ENCODE data around the gene HSD17B14.
A peak's percentile ranks its signal among the peaks of the same experiment; 100 is the strongest.
"Not testable (repeated sequence)": the region's sequence is repeated elsewhere in the genome, so short reads cannot be mapped to it uniquely, and the experiment has no call there.

The HSD17B14 gene

GRCh38 chr19:48877855-48878195 is 41.5 kb upstream of the HSD17B14 start:
- no peak for DNase-seq (ENCODE audit: low spot score)
- in situ Hi-C loops (cut with MboI; ENCODE audit: low pct_unique_long_range_greater_than_20kb, low sequenced_read_pairs, unreplicated experiment): no loop called here
- TF ChIP-seq CTCF (IDR thresholded peaks at IDR 0.05; ENCODE audit: extremely low read depth, insufficient read depth, missing control alignments): no peak

- in situ Hi-C loops (cut with MboI; ENCODE audit: low pct_unique_long_range_greater_than_20kb, low sequenced_read_pairs, unreplicated experiment); DNase-seq (ENCODE audit: low spot score): not testable (repeated sequence)
Measured at GRCh38 chr19:48876043-48876981, 40.0 kb upstream of the HSD17B14 start.

GRCh38 chr19:48874303-48875135 is 38.2 kb upstream of the HSD17B14 start:
- in situ Hi-C loops (cut with MboI; ENCODE audit: low pct_unique_long_range_greater_than_20kb, low sequenced_read_pairs, unreplicated experiment): loop anchor here (25.0 kb wide), 1 partner anchor 88 kb away; the partner anchor contains the start of genes BAX and FTL
- TF ChIP-seq CTCF (IDR thresholded peaks at IDR 0.05; ENCODE audit: extremely low read depth, insufficient read depth, missing control alignments): no peak
- DNase-seq (ENCODE audit: low spot score): no peak

- no peak for DNase-seq (ENCODE audit: low spot score)
- in situ Hi-C loops (cut with MboI; ENCODE audit: low pct_unique_long_range_greater_than_20kb, low sequenced_read_pairs, unreplicated experiment): loop anchor here (25.0 kb wide), 1 partner anchor 89 kb away; the partner anchor contains the start of genes BAX and FTL
- TF ChIP-seq CTCF (IDR thresholded peaks at IDR 0.05; ENCODE audit: extremely low read depth, insufficient read depth, missing control alignments): no peak
Measured at GRCh38 chr19:48873476-48874302, 37.4 kb upstream of the HSD17B14 start.

- no peak for TF ChIP-seq CTCF (IDR thresholded peaks at IDR 0.05; ENCODE audit: extremely low read depth, insufficient read depth, missing control alignments)
- in situ Hi-C loops (cut with MboI; ENCODE audit: low pct_unique_long_range_greater_than_20kb, low sequenced_read_pairs, unreplicated experiment): loop anchor here (25.0 kb wide), 1 partner anchor 89 kb away; the partner anchor contains the start of genes BAX and FTL
- peak; percentile 89 for DNase-seq (ENCODE audit: low spot score)
Measured at GRCh38 chr19:48872884-48873475, 36.7 kb upstream of the HSD17B14 start.

GRCh38 chr19:48872182-48872883 is 36.0 kb upstream of the HSD17B14 start, which contains the start of gene PPP1R15A:
Gene PPP1R15A, plus strand, starts transcription at chr19:48872421. Its CDS starts 813 bp downstream, at chr19:48873234.
- DNase-seq (ENCODE audit: low spot score): peak; percentile 97
- in situ Hi-C loops (cut with MboI; ENCODE audit: low pct_unique_long_range_greater_than_20kb, low sequenced_read_pairs, unreplicated experiment): loop anchor here (25.0 kb wide), 1 partner anchor 90 kb away; the partner anchor contains the start of genes BAX and FTL
- TF ChIP-seq CTCF (IDR thresholded peaks at IDR 0.05; ENCODE audit: extremely low read depth, insufficient read depth, missing control alignments): no peak

GRCh38 chr19:48871471-48872181 is 35.3 kb upstream of the HSD17B14 start:
- in situ Hi-C loops (cut with MboI; ENCODE audit: low pct_unique_long_range_greater_than_20kb, low sequenced_read_pairs, unreplicated experiment): loop anchor here (25.0 kb wide), 1 partner anchor 91 kb away; the partner anchor contains the start of genes BAX and FTL
- DNase-seq (ENCODE audit: low spot score): not testable (repeated sequence)
